Right ventricle myocardium superior (tissue), 1 donor: Measurements from ENCODE around the gene FAM221B. TPM values are rescaled to one million over a fixed set of nuclear protein-coding genes. Genes with fewer than 3 reads are reported as not detected.

Experiments used
- ATAC-seq: fragments of 200-7000 bp; cut with Tn5 transposase; one replicate; pipeline ENCODE4 v1.9.1; 2020; ENCODE audit warnings: mild to moderate bottlenecking; ENCODE audit not compliant: poor library complexity
- DNase-seq: peaks from one replicate; pipeline ENCODE4 v3.0.0-alpha.2; 2020
- intact Hi-C: fragments of 100-400 bp; cut with DNase I; formaldehyde crosslinking; loops from one replicate; pipeline ENCODE4 v1.11.2; 2022
- total RNA-seq: library from RNA; stranded (reverse); fragmentation: NEBNext Ultra II Directional; extraction: Animal tissue kit (Norgen Biotek cat#: 25700); gene quantifications from one replicate; pipeline ENCODE4 v1.2.1, GENCODE V29; 2021
- donor health status: DM: no; HTN: yes; CAD: no; lungs with severe emphysema.

FAM221B gene
- total RNA-seq, 1 donor from 2014 or later: not detected

GRCh38 chr9:35798658-35799374, 29.7 kb downstream of the FAM221B start:
- no peak for ATAC-seq

DNA sequence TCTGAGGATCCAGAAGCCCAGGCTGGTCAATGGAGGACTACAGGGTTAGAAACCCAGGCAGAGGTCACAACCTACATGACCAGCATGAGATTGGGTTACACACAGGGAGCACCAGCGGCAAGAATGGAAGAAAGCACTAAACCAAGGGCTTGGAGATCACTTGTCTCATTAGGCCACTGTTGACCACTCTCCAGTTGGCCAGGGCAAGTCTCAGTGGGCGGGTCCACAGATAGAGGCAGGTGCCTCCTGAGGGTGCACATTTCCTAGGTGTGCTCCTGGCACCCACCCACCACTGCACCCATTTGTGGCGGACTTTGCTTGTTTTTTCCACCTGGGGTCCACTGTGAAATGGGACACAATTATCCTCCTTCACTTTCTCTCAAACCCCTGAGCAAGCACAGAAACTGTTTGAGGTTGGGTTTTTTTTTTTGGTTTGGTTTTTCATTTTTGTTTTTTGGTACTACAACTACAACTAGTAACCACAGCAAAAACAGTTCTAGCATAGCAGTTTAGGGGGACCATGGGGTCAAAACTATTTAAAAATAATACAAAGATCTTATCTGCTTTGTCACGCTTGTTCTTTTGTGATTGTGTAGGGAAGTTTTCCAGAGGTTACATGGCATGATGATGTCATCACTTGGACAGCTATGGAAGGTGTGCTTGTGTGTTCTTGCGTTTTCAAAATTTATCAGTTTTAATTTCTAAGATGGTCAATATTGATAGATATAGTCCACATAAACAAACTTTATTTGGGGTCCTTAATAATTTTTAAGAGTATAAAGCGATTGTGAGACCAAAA, 31.0 kb downstream of the FAM221B start:
- ATAC-seq (no peak), DNase-seq (no peak)
- intact Hi-C loops: loop anchor here (10.0 kb wide), 1 partner anchor 227 kb away; no protein-coding TSS in a partner anchor

More at GRCh38 chr9:35798658-35799374, 29.7 kb downstream of the FAM221B start:
- DNase-seq: no peak
- intact Hi-C loops: loop anchor here (10.0 kb wide), 1 partner anchor 226 kb away; no protein-coding TSS in a partner anchor

GRCh38 chr9:35795695-35796094, 32.8 kb downstream of the FAM221B start:
- intact Hi-C loops: loop anchor here (10.0 kb wide), 1 partner anchor 229 kb away; no protein-coding TSS in a partner anchor
- DNase-seq (no peak), ATAC-seq (no peak)

- DNase-seq (no peak), ATAC-seq (no peak)
- intact Hi-C loops: loop anchor here (5.0 to 10.0 kb wide), 2 partner anchors 34 to 231 kb away; partner anchors contain the start of genes FAM221B and TMEM8B
Measured at GRCh38 chr9:35793461-35793860, 35.1 kb downstream of the FAM221B start.

DNA sequence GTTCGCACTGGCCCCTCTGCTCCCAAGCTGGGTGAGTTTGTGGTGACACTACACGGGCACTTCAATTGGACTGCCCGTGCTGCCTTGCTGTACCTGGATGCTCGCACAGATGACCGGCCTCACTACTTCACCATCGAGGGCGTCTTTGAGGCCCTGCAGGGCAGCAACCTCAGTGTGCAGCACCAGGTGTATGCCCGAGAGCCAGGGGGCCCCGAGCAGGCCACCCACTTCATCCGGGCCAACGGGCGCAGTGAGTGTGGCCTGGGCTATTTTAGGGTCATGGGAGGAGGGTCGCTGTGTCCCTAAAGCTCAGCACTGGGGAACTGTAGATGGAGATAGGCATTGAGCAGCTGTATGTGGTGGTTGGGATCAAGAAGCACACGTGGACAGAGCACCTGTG, 35.7 kb downstream of the FAM221B start:
- no peak for ATAC-seq
- intact Hi-C loops: loop anchor here (5.0 to 10.0 kb wide), 2 partner anchors 34 to 232 kb away; partner anchors contain the start of genes FAM221B and TMEM8B
- no peak for DNase-seq

DNA sequence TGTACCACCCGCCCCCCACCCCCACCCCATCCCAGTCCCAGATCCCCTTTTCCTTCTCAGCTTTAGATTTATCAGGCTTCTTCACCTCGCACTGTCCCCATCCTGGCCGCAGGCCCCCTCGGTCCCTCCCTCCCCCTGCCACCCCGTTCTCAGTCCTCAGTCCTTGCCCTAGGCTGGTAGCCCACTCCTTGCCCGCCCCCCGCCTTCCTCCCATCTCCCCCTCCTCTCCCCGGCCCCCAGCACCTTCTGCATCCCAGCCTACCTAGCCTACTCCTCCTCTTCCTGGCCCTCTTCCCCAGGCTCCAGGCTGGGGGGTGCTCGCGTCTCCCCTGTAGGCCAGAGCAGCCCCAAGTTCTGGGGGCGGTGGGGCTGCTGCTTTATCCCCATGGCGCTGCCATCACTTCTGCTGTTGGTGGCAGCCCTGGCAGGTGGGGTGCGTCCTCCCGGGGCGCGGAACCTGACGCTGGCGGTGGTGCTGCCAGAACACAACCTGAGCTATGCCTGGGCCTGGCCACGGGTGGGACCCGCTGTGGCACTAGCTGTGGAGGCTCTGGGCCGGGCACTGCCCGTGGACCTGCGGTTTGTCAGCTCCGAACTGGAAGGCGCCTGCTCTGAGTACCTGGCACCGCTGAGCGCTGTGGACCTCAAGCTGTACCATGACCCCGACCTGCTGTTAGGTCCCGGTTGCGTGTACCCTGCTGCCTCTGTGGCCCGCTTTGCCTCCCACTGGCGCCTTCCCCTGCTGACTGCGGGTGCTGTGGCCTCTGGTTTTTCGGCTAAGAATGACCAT, 36.3 kb downstream of the FAM221B start:
- DNase-seq (no peak), ATAC-seq (no peak)
- intact Hi-C loops: loop anchor here (5.0 to 10.0 kb wide), 2 partner anchors 35 to 233 kb away; partner anchors contain the start of genes FAM221B and TMEM8B

DNA sequence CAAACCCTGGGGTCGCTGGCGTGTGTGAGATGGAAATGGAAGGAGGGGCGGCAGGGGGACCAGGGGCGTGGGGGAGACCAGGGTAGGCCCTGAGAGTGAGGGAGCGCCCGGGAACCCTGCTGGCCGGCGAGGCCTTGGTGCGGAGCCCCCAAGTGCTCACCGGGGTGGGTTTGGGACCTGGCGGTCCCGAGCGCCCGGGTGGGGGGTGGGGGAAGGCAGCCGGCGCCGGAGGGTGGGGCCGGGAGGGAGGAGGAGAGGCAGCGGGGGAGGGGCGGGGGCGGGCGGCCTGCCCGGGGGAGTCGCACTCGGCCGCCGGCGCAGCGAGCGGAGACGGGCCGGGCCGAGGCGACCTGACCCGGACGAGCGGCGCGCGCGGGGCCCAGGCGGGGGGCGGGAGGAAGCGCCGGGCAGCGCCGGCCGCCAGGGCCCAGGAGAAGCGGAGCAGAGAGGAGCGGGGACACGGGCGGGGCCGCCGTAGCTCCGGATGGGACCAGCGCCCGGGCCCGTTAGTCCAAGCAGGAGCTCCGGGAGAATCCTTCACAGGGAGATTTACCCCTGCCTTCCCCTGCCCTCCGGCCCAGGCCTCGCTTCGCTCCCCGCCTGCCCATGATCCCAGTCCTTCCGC, 37.1 kb downstream of the FAM221B start, which contains the start of gene NPR2:
TSS of gene NPR2 (plus strand) at position 295 of the 625 bp plus-strand sequence. CDS start 818 bp downstream, outside the sequence.
- DNase-seq: peak; percentile 70
- peak; percentile 81 for ATAC-seq
- intact Hi-C loops: loop anchor here (2.0 to 10.0 kb wide), 3 partner anchors 36 to 233 kb away; partner anchors contain the start of genes FAM221B and TMEM8B

DNA sequence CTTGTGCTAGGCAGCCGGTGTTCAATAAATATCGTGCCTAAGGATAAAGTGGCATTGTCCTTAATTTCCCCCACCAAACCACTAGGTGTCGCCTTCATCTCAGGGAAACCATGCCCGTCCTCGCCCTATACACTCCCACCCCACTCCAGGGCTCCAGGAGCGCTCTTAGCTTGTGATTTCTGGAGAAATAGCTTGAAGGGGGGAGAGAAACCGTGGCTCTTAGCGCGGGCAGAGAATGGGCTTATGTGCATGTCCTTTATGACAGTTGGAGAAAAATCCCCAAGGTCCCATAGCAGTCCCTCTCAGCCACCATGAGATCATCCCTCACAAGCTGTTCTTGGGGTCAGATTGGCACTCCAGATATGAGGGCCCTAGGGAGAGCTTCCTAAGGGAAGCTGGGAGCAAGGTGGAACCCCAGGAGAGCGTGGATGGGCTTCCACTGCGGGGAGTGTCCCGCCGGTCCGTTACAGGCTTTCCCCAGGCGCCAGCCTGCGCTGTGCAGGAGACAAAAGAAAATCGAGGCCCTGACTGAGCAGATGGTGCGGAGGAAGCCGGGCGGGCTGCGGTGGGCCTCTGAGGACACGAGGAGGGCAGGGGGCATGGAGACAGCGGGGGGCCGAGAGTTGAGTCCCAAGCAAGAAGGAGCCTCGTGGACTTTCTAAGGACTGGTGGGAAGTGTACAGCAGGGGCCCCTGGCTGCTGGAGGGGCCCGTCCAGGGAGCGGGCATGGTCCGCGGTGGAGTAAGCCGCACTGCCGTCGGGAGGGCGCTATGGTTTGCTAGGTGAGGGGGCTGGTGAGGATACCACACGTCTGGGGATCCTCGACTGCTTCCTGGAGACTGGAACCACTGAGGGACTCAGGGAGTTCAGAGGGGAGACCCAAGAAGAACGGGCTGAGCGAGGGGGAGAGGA, 37.9 kb downstream of the FAM221B start:
- intact Hi-C loops: loop anchor here (2.0 to 10.0 kb wide), 3 partner anchors 37 to 234 kb away; partner anchors contain the start of genes FAM221B and TMEM8B
- DNase-seq (peak; percentile 74), ATAC-seq (peak; percentile 88)

DNA sequence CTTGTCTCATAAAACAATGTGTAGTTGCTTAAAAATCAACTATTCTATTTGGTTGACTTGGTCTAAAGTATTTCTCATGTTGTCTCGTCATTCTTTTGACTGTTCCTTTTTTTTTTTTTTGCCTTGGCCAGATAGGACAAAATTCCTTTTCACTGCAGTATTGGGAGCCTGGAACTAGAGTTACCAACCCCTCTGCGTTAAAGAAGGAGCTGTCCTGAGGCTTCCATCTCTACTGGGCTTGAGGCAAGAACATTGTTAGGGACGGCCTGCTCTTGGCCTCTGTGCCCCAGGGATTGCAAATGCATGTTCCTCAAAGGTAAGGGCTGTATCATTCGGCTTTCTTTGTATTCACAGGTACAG, 38.5 kb downstream of the FAM221B start:
- DNase-seq (no peak), ATAC-seq (no peak)
- intact Hi-C loops: loop anchor here (2.0 to 10.0 kb wide), 3 partner anchors 37 to 235 kb away; partner anchors contain the start of genes FAM221B and TMEM8B

- intact Hi-C loops: no loop called here
- DNase-seq: no peak
- ATAC-seq: no peak
Measured at GRCh38 chr9:35789541-35789940, 39.0 kb downstream of the FAM221B start.

DNA sequence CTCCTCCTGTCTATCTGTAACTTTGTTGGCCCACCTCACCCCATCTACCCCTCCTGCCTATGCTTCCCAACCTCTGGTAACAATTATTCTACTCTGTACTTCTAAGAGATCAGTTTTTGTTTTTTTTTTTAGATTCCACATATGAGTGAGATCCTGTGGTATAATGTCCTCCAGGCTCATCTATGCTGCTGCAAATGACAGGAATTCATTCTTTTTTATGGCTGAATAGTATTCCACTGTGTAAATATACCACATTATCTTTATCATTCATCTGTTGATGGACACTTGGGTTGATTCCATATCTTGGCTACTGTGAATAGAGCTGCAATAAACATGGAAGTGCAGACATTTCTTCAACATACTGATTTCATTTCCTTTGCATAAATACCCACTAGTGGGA, 45.1 kb downstream of the FAM221B start:
- intact Hi-C loops: no loop called here
- ATAC-seq (no peak), DNase-seq (no peak)

- DNase-seq (no peak), ATAC-seq (no peak)
- intact Hi-C loops: no loop called here
Measured at GRCh38 chr9:35781066-35781465, 47.5 kb downstream of the FAM221B start.

DNA sequence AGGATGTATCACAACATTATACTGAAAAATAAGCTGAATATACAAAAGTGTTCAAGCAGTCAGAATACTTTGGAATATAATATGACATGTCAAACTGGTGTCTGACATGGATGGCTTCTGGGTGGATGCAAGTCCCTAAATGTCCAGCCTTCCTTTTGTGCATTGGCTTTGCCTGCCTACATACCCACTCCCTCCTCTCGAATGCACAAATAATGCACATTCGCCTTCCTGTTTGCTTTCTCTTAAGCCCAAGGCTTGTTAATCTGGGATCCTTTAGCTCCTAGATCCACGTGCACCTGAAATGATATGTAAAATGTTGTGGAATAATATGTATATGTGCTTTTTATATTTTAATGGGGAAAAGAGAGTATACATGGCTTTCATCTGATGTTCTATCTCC, 50.0 kb downstream of the FAM221B start:
- ATAC-seq (no peak), DNase-seq (no peak)
- intact Hi-C loops: no loop called here

- intact Hi-C loops: no loop called here
- no peak for ATAC-seq
- no peak for DNase-seq
Measured at GRCh38 chr9:35776018-35776417, 52.5 kb downstream of the FAM221B start.

DNA sequence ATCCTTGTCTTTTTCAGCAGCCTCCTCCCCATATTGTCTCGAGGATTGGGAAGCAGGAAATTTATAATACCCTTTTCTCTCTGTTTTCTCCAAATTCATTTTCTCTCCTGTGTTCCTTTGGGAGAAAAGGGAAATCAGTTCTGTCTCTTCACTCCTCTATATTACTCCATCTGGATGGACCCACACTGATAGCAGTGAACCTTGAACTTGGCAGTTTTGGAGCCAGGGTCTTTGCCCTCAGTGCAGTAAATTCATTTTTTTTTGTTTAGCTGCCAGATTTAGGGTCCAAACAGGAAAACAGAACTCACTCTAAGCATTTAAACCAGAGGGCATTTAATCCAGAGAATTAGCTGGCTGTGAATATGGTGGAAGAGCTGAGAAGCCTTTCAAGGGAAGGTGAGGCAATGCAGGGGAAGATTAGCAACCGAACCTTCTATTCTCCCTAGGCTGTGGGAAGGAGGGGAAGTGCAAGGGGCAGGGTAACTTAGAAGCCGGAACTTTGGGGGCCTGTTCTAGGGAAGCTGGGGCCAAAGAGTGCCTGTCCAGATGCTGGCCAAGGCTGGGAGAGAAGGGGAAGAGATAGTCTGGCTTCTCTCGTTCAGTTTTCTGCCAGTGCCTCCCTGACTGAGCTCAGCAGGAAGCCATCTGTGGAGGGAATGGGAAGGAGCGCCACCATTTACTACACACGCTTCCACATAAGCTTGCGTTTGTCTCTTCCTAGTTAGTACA, 53.5 kb downstream of the FAM221B start:
- intact Hi-C loops: no loop called here
- DNase-seq: no peak
- ATAC-seq: peak; percentile 53

GRCh38 chr9:35771943-35772342, 56.6 kb downstream of the FAM221B start:
- no peak for DNase-seq
- ATAC-seq: no peak
- intact Hi-C loops: no loop called here
